Renal pelvis (tissue), 4 donors: ENCODE measurements around the gene PRDM10. TPM values are rescaled to one million over a fixed set of nuclear protein-coding genes. Genes with fewer than 3 reads are reported as not detected.
"Not testable (repeated sequence)": the region's sequence is repeated elsewhere in the genome, so short reads cannot be mapped to it uniquely, and the experiment has no call there.

Source experiments
- DNase-seq: peaks from one replicate; pipeline ENCODE4 v3.0.0-alpha.2; 2013
- polyA plus RNA-seq, 3 donors: library from polyadenylated mRNA; unstranded; fragments of 120-200 nt; gene quantifications; one replicate each; pipeline ENCODE4 v1.2.1, GENCODE V29; 2013; ENCODE audit not compliant: insufficient read length in 3 of 3

The PRDM10 gene
- polyA plus RNA-seq, 3 donors, result 8.6 to 11.0 (median 10.3) TPM

GRCh38 chr11:129978447-129978846 is 24.2 kb downstream of the PRDM10 start:
- DNase-seq, result no peak

GRCh38 chr11:129976328-129976727 is 26.3 kb downstream of the PRDM10 start:
- no peak for DNase-seq

GRCh38 chr11:129975543-129975942 is 27.1 kb downstream of the PRDM10 start:
- DNase-seq, result no peak

- no peak for DNase-seq
These were observed 28.0 kb downstream of the PRDM10 start for GRCh38 chr11:129974672-129975071.

- DNase-seq, result no peak
These were observed 28.4 kb downstream of the PRDM10 start for GRCh38 chr11:129974237-129974636.

GRCh38 chr11:129973809-129974208 is 28.8 kb downstream of the PRDM10 start:
- no peak for DNase-seq

- DNase-seq, result no peak
These were observed 29.6 kb downstream of the PRDM10 start for GRCh38 chr11:129973068-129973467.

GRCh38 chr11:129972611-129973010 is 30.0 kb downstream of the PRDM10 start:
- no peak for DNase-seq

- not testable (repeated sequence) for DNase-seq
These were observed 30.8 kb downstream of the PRDM10 start for GRCh38 chr11:129971856-129972255.

GRCh38 chr11:129969920-129970319 is 32.7 kb downstream of the PRDM10 start:
- no peak for DNase-seq

GRCh38 chr11:129968591-129969419 is 33.8 kb downstream of the PRDM10 start:
- no peak for DNase-seq

- DNase-seq, result no peak
These were observed 34.6 kb downstream of the PRDM10 start for GRCh38 chr11:129967996-129968395.

GRCh38 chr11:129965248-129965647 is 37.4 kb downstream of the PRDM10 start:
- DNase-seq, result no peak

GRCh38 chr11:129960216-129961214 is 42.1 kb downstream of the PRDM10 start:
- DNase-seq, result no peak

GRCh38 chr11:129959687-129960086 is 42.9 kb downstream of the PRDM10 start:
- no peak for DNase-seq

GRCh38 chr11:129955282-129955681 is 47.4 kb downstream of the PRDM10 start:
- DNase-seq, result no peak

GRCh38 chr11:129954703-129955102 is 47.9 kb downstream of the PRDM10 start:
- not testable (repeated sequence) for DNase-seq

- DNase-seq, result no peak
These were observed 50.8 kb downstream of the PRDM10 start for GRCh38 chr11:129951866-129952262.

GRCh38 chr11:129951201-129951865 is 51.3 kb downstream of the PRDM10 start:
- DNase-seq, result no peak

GRCh38 chr11:129950101-129951091 is 52.2 kb downstream of the PRDM10 start:
- DNase-seq, result no peak
